Gastroesophageal sphincter (tissue), 4 donors: Measurements from ENCODE around the gene PPP1R12C. TPM values are rescaled to one million over a fixed set of nuclear protein-coding genes. Genes with fewer than 3 reads are reported as not detected.
A peak's percentile ranks its signal among the peaks of the same experiment; 100 is the strongest.

ENCODE experiments used
- ATAC-seq: fragments of 150-250 bp; one replicate; pipeline ENCODE4 v1.9.1; 2016; ENCODE audit warnings: mild to moderate bottlenecking, moderate library complexity
- H3K27ac ChIP-seq, 4 donors: fragments of 200-600 bp; sonication (generic) in 3 of 4; 1 replicate in 3 of 4; 2 replicates in 1 of 4; pipeline ENCODE4 v1.5.1; 2016 to 2019
- H3K27me3 ChIP-seq: fragments of 200-600 bp; sonication (generic); one replicate; pipeline ENCODE4 v1.5.1; 2019
- H3K36me3 ChIP-seq, 2 donors: fragments of 200-600 bp; sonication (generic); one replicate each; pipeline ENCODE4 v1.5.1; 2019; ENCODE audit warnings: control low read depth in 1 of 2
- H3K4me1 ChIP-seq, 3 donors: fragments of 200-600 bp; sonication (generic); 1 replicate in 2 of 3; 2 replicates in 1 of 3; pipeline ENCODE4 v1.5.1; 2016 to 2019; ENCODE audit warnings: control low read depth in 2 of 3
- H3K4me3 ChIP-seq, 2 donors: fragments of 200-600 bp; sonication (generic); one replicate each; pipeline ENCODE4 v1.5.1; 2019; ENCODE audit warnings: mild to moderate bottlenecking in 1 of 2, moderate library complexity in 1 of 2
- H3K9me3 ChIP-seq, 3 donors: fragments of 200-600 bp; sonication (generic); one replicate each; pipeline ENCODE4 v1.5.1; 2017 to 2019; ENCODE audit warnings: control low read depth in 2 of 3
- EP300 ChIP-seq: sonication (generic); formaldehyde crosslinking; IDR thresholded peaks from one replicate; pipeline ENCODE4 v1.6.1; 2017; ENCODE audit warnings: antibody characterized with exemption, mild to moderate bottlenecking
- POLR2A ChIP-seq, 2 donors: fragments of 450-650 bp; IDR thresholded peaks; one replicate each; pipeline ENCODE4 v1.6.1; 2017; ENCODE audit warnings: antibody characterized with exemption in 2 of 2, mild to moderate bottlenecking in 2 of 2, moderate library complexity in 1 of 2
- POLR2AphosphoS5 ChIP-seq: sonication (generic); formaldehyde crosslinking; IDR thresholded peaks from one replicate; pipeline ENCODE4 v1.6.1; 2017; ENCODE audit warnings: antibody characterized with exemption
- WGBS, 2 donors: methylation state at CpG; one replicate each; pipeline ENCODE4 v1.1.5; 2018; ENCODE audit warnings: low coverage in 1 of 2; 5-methylcytosine and 5-hydroxymethylcytosine counted together
- total RNA-seq, 4 donors: library from RNA; depleted of rRNA; stranded (reverse); fragments of >200 nt; gene quantifications; one replicate each; pipeline ENCODE4 v1.1.0, GENCODE V29; 2016
- TF ChIP-seq, protein P1 (sequence below), 4 experiments: fragments of 200-600 bp in 2 of 4; fragments of 450-650 bp in 2 of 4; sonication (generic) in 1 of 4; IDR thresholded peaks; one replicate each; pipeline ENCODE4 v1.5.1; 2017 to 2019; ENCODE audit warnings: antibody characterized with exemption in 4 of 4, mild to moderate bottlenecking in 2 of 4, moderate library complexity in 2 of 4

PPP1R12C gene
- 100 to 1,000 TPM; 268 to 479 (median 276) TPM for total RNA-seq

GRCh38 chr19:55116859-55117662, at the start of gene PPP1R12C:
Gene PPP1R12C, minus strand, starts transcription at chr19:55117637. Its CDS starts 94 bp downstream, at chr19:55117543.
- H3K27me3 ChIP-seq = no peaks in the 10 kb centered on the region
- H3K36me3 ChIP-seq = peaks cover 0 to 7% of the 10 kb centered on the region in 2 donors
- no peaks in the 10 kb centered on the region for H3K9me3 ChIP-seq
- H3K27ac ChIP-seq = peak within 1 kb of the TSS; percentile 90 to 98 (median 97)
- ATAC-seq = peak; percentile 0
- H3K4me1 ChIP-seq = peaks cover 0 to 54% (median 41%) of the 10 kb centered on the region in 3 donors
- TF ChIP-seq EP300 (no peak), POLR2AphosphoS5 (no peak), POLR2A (IDR thresholded peaks at IDR 0.05) (peak; percentile 35 to 79)
- TF ChIP-seq, protein P1, sequence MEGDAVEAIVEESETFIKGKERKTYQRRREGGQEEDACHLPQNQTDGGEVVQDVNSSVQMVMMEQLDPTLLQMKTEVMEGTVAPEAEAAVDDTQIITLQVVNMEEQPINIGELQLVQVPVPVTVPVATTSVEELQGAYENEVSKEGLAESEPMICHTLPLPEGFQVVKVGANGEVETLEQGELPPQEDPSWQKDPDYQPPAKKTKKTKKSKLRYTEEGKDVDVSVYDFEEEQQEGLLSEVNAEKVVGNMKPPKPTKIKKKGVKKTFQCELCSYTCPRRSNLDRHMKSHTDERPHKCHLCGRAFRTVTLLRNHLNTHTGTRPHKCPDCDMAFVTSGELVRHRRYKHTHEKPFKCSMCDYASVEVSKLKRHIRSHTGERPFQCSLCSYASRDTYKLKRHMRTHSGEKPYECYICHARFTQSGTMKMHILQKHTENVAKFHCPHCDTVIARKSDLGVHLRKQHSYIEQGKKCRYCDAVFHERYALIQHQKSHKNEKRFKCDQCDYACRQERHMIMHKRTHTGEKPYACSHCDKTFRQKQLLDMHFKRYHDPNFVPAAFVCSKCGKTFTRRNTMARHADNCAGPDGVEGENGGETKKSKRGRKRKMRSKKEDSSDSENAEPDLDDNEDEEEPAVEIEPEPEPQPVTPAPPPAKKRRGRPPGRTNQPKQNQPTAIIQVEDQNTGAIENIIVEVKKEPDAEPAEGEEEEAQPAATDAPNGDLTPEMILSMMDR (IDR thresholded peaks at IDR 0.05) = no peak
- 0 to 1% methylated on average over 7 to 19 of the region's 97 CpGs for WGBS, 2 donors
- peak within 1 kb of the TSS; percentile 64 to 79 for H3K4me3 ChIP-seq

- Histone ChIP-seq H3K36me3 (no peaks in the 10 kb centered on the region), H3K27ac (peak within 1 kb of the TSS in 1 of 4 donors; percentile 35), H3K27me3 (peaks cover 100% of the 10 kb centered on the region), H3K4me3 (peak within 1 kb of the TSS in 1 of 2 donors; percentile 46), H3K4me1 (peaks cover 0 to 16% (median 0%) of the 10 kb centered on the region in 3 donors), H3K9me3 (no peaks in the 10 kb centered on the region)
- WGBS, 2 donors = 1 to 4% methylated on average over 15 to 20 of the region's 33 CpGs
- TF ChIP-seq EP300 = no peak
- TF ChIP-seq, protein P1 (IDR thresholded peaks at IDR 0.05) = no peak
- no peak for TF ChIP-seq POLR2A (IDR thresholded peaks at IDR 0.05)
- TF ChIP-seq POLR2AphosphoS5 = no peak
- peak; percentile 98 for ATAC-seq
These were observed 49.3 kb upstream of the PPP1R12C start, which contains the start of gene DNAAF3 for GRCh38 chr19:55166530-55167268. Gene DNAAF3, minus strand, starts transcription at chr19:55166613. Its CDS starts 200 bp downstream, at chr19:55166413.

- no peaks in the 10 kb centered on the region for H3K36me3 ChIP-seq
- TF ChIP-seq, protein P1 (IDR thresholded peaks at IDR 0.05) = peak in 2 of 4 experiments; percentile 24 to 43
- TF ChIP-seq EP300 = no peak
- H3K27ac ChIP-seq = peak overlapping the region in 1 of 4 donors; percentile 35
- peak; percentile 80 for ATAC-seq
- H3K9me3 ChIP-seq = no peaks in the 10 kb centered on the region
- H3K27me3 ChIP-seq = peaks cover 100% of the 10 kb centered on the region
- peaks cover 0 to 20% (median 0%) of the 10 kb centered on the region in 3 donors for H3K4me1 ChIP-seq
- WGBS, 2 donors = 20% methylated on average over 1 of the region's 34 CpGs; no CpG with 5 or more reads in 1 of the 2 donors
- H3K4me3 ChIP-seq = peak overlapping the region in 1 of 2 donors; percentile 46
These were observed 48.6 kb upstream of the PPP1R12C start for GRCh38 chr19:55165952-55166529.

DNA sequence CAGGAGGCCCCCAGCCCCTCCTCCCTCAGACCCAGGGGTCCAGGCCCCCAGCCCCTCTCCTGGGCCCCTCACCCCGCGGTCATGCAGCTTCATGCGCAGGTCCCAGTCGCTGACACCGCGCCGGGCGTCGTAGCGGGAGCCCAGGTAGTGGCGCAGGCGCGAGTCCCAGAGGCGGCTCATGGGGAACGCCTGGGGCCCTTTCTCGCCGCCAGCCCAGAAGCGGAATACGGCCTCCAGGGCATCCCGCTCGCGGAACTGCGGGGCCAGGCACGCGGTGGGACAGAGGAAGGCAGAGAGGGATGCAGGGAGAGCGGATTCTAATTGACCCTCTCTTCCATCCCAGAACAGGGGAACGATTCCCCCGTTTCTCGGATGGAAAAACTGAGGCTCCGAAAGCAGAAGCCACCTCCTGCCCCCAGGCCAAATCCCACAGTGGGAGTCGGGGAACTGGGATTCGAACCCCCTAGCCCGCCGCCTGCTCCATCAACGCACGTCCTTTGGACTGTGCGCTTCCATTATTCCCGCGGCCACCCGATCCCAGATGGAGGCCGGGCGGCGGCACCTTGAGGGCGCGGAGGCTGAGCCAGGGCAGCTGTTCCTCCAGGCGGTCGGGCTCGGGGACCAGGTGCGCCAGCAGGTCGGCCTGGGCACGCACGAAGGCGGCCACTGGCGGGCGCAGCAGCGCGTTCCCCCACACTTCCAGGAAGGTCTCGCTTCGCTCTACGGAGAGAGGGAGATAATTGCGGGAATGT, 44.3 kb upstream of the PPP1R12C start:
- Histone ChIP-seq H3K36me3 (no peaks in the 10 kb centered on the region), H3K4me3 (no peak overlapping the region), H3K27me3 (peaks cover 100% of the 10 kb centered on the region), H3K27ac (no peak overlapping the region), H3K4me1 (peaks cover 0 to 31% (median 0%) of the 10 kb centered on the region in 3 donors), H3K9me3 (no peaks in the 10 kb centered on the region)
- ATAC-seq = no peak
- 27% methylated on average over 3 of the region's 61 CpGs; no CpG with 5 or more reads in 1 of the 2 donors for WGBS, 2 donors
- TF ChIP-seq EP300 (no peak), POLR2A (IDR thresholded peaks at IDR 0.05) (no peak), POLR2AphosphoS5 (no peak)
- TF ChIP-seq, protein P1 (IDR thresholded peaks at IDR 0.05) = no peak
